ENCODE measurements around the gene SSC5D. TPM values are rescaled to one million over a fixed set of nuclear protein-coding genes. Genes with fewer than 3 reads are reported as not detected.

SSC5D gene
- total RNA-seq, 4 donors from 2014 or later: 5.0 to 50.8 (median 36.0) TPM

DNA sequence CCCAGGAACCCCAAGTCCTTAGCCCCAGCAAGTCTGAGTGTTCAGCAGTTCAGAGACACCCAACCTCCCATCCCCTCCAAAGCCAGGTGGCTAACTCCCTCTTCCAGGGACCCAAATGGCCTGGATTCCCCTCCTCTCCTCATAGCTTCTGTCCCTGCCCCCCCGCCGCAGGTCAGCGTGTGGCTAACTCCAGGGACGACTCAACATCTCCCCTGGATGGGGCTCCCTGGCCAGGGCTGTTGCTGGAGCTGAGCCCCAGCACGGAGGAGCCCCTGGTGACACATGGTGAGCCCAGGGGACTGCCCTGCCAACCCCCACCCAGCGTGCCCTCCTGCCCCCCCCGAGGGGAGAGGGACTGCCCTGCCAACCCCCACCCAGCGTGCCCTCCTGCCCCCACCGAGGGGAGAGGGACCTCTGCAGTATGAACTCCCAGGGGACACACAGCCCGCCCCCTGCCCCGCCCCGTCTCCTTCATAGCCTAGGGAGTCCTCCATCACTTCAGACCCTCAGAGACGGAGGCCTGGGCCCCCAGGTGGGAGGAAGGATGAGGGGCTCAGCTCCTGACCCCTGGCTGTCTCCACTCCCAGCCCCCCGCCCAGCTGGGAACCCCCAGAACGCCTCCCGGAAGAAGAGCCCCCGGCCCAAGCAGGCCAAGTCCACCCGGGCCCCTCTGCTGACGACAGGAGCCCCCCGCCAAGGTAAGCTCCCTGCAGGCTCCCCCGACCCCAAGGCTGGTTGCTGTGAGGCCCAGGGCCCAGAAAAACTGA, 1.7 kb downstream of the SSC5D start:
- no peaks in the 10 kb centered on the region for H3K27me3 ChIP-seq
- H3K4me3 ChIP-seq: no peak overlapping the region
- H3K4me1 ChIP-seq: peaks cover 8 to 20% of the 10 kb centered on the region in 2 donors
- no peaks in the 10 kb centered on the region for H3K9me3 ChIP-seq
- H3K27ac ChIP-seq: peak overlapping the region; percentile 96 to 99
- TF ChIP-seq, protein P1, sequence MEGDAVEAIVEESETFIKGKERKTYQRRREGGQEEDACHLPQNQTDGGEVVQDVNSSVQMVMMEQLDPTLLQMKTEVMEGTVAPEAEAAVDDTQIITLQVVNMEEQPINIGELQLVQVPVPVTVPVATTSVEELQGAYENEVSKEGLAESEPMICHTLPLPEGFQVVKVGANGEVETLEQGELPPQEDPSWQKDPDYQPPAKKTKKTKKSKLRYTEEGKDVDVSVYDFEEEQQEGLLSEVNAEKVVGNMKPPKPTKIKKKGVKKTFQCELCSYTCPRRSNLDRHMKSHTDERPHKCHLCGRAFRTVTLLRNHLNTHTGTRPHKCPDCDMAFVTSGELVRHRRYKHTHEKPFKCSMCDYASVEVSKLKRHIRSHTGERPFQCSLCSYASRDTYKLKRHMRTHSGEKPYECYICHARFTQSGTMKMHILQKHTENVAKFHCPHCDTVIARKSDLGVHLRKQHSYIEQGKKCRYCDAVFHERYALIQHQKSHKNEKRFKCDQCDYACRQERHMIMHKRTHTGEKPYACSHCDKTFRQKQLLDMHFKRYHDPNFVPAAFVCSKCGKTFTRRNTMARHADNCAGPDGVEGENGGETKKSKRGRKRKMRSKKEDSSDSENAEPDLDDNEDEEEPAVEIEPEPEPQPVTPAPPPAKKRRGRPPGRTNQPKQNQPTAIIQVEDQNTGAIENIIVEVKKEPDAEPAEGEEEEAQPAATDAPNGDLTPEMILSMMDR (IDR thresholded peaks at IDR 0.05): no peak
- TF ChIP-seq POLR2A (IDR thresholded peaks at IDR 0.05): no peak
- DNase-seq: peak; percentile 35 to 50
- intact Hi-C loops (cut with DNase I; ENCODE audit: low total_unique reads): no loop called here
- no peaks in the 10 kb centered on the region for H3K36me3 ChIP-seq

DNA sequence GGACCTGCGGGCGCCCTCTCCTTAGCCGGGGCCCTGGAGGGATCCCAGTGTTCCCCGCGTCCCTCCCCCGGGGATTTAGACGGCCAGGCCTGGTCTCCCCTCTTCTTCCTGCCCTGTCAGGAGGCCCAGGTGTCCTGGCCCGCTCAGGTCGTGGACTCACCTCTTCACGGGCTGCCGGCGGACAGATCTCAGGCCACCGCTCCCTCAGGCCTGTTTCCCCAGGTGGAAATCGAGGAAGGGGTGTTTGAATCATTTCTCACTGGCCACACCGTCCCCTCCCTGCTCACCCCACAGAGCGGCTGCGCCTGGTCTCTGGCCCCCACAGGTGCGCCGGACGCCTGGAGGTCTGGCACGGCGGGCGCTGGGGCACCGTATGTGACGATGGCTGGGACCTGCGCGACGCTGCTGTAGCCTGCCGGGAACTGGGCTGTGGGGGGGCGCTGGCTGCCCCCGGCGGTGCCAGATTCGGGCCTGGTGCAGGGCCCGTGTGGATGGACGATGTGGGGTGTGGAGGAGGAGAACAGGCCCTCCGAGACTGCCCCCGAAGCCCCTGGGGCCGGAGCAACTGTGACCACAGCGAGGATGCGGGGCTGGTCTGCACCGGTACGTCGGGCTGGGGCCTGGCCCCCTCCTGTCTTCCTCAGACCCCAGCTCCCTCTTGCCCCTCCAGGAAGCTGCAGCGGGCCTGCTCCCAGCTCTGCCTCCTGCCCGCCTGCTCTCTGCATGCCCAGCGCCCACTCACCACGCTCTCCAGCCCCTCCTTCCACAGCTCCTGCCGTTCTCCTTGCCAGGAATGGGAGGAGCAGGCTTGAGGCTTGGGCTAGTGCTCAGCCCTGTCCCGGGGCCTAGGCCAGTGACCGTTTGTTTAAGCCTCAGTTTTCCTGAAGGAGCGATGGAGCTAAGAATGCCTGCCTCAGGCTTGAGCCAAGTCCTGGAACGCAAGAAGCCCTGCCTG, 2.5 kb downstream of the SSC5D start:
- Histone ChIP-seq H3K27ac (peak overlapping the region; percentile 96 to 99), H3K27me3 (no peaks in the 10 kb centered on the region), H3K4me3 (no peak overlapping the region), H3K36me3 (no peaks in the 10 kb centered on the region), H3K4me1 (peaks cover 8 to 16% of the 10 kb centered on the region in 2 donors), H3K9me3 (no peaks in the 10 kb centered on the region)
- intact Hi-C loops (cut with DNase I; ENCODE audit: low total_unique reads): no loop called here
- TF ChIP-seq POLR2A (IDR thresholded peaks at IDR 0.05): no peak
- TF ChIP-seq, protein P1 (IDR thresholded peaks at IDR 0.05): no peak
- DNase-seq: peak; percentile 50 to 58

DNA sequence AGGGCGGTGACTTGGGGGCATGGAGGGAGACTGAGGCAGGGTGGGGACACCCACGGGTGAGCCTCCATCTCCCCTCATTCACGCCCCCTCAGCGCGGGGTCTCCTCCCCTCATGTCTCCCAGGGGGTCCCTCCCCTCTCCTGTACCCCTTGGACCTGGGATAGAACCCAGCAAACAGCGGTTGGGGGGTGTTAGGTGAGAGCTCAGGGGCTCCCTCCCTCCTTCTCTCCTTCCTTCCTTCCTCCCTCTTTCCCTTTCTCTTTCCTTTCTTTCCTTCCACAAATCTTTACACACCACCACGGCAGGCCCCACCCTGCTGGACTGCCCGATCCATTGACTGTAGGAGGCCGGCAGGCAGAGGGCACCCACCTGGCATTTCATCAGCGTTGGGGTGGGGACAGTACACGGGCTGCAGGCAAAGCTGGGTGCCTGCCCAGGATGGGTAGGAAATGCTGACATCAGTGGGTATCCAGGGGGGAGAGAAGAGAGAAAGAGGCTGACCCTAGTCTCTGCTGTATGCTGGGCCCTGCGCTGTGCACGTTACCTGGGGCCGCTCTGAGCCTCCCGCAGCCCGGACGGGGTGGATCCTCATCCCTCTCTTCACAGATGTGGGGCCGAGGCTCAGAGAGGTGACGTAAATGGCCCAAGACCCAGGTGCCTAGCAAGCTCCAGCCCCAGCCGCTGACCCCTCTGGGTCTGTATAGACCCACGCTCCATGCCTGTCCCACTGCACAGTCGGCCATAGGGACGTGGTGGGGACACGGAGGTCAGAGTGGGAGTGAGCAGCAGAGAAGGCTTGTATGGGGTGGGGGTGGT, 3.5 kb downstream of the SSC5D start:
- TF ChIP-seq, protein P1 (IDR thresholded peaks at IDR 0.05): no peak
- no peak for TF ChIP-seq POLR2A (IDR thresholded peaks at IDR 0.05)
- peak; percentile 67 to 69 for DNase-seq
- no peaks in the 10 kb centered on the region for H3K9me3 ChIP-seq
- H3K36me3 ChIP-seq: no peaks in the 10 kb centered on the region
- H3K27me3 ChIP-seq: no peaks in the 10 kb centered on the region
- intact Hi-C loops (cut with DNase I; ENCODE audit: low total_unique reads): no loop called here
- peak overlapping the region; percentile 96 to 99 for H3K27ac ChIP-seq
- peaks cover 8% of the 10 kb centered on the region in 2 donors for H3K4me1 ChIP-seq
- no peak overlapping the region for H3K4me3 ChIP-seq

DNA sequence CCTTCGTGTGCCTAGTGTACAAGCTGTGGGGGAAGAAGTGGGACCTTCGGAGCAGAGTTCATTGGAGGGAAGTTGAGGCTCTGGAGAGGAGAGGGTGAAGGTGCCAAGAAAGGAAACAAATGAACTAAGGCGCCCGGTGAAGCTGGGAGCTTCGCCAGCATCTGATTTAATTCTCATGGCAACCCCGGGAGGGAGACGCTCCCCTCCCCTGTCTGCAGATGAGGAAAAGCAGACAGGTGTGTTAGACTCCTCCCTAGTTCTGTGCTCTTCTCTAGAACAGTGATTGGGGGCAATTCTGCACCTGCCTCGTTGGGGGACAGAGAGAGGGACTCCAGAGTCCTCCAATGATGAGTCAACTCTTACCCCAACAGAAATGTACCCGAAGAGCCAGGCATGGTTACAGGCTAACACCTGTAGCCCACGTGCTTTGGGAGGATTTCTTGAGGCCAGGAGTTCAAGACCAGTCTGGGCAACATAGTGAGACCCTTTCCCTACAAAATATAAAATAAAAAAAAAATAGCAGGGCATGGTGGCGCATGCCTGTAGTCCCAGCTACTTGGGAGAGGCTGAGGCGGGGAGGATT, 4.2 kb downstream of the SSC5D start:
- intact Hi-C loops (cut with DNase I; ENCODE audit: low total_unique reads): no loop called here
- H3K4me1 ChIP-seq: peaks cover under 1 to 8% of the 10 kb centered on the region in 2 donors
- H3K27me3 ChIP-seq: no peaks in the 10 kb centered on the region
- no peak for TF ChIP-seq POLR2A (IDR thresholded peaks at IDR 0.05)
- TF ChIP-seq, protein P1 (IDR thresholded peaks at IDR 0.05): no peak
- no peaks in the 10 kb centered on the region for H3K9me3 ChIP-seq
- DNase-seq: peak; percentile 47 to 54
- H3K36me3 ChIP-seq: no peaks in the 10 kb centered on the region
- no peak overlapping the region for H3K4me3 ChIP-seq
- peak overlapping the region; percentile 96 to 99 for H3K27ac ChIP-seq

Data from uterus (tissue), 4 donors.